CD14-positive monocyte (primary cell): ENCODE measurements around the gene UTP25. TPM values are rescaled to one million over a fixed set of nuclear protein-coding genes. Genes with fewer than 3 reads are reported as not detected.

Experiments used
- DNase-seq, 3 donors: peaks; one replicate each; pipeline ENCODE4 v3.0.0-alpha.2; 2011 to 2022
- H2AFZ ChIP-seq: 2 replicates; pipeline ENCODE4 v1.6.0; 2012; ENCODE audit warnings: mild to moderate bottlenecking, low read depth, low read length, inconsistent platforms; ENCODE audit not compliant: insufficient read depth, poor library complexity, severe bottlenecking
- H3K27ac ChIP-seq, 2 donors: 1 replicate in 1 of 2; 2 replicates in 1 of 2; pipeline ENCODE4 v1.5.1; 2012 to 2013; ENCODE audit warnings: low read length in 2 of 2, control low read depth in 1 of 2, inconsistent platforms in 1 of 2, low read depth in 1 of 2, mild to moderate bottlenecking in 1 of 2
- H3K27me3 ChIP-seq, 2 donors: one replicate each; pipeline versions ENCODE4 v1.6.0 to v1.6.1; 2011 to 2013; ENCODE audit warnings: low read length in 2 of 2; ENCODE audit not compliant: control insufficient read depth in 2 of 2, insufficient read depth in 2 of 2
- H3K36me3 ChIP-seq, 2 donors: replicated peaks in 1 of 2; 1 replicate in 1 of 2; 2 replicates in 1 of 2; pipeline versions ENCODE4 v1.5.1 to v1.6.1; 2012 to 2013; ENCODE audit warnings: low read length in 2 of 2, control low read depth in 1 of 2, inconsistent platforms in 1 of 2, mild to moderate bottlenecking in 1 of 2; ENCODE audit not compliant: insufficient read depth in 2 of 2, control insufficient read depth in 1 of 2
- H3K4me1 ChIP-seq, 2 donors: 1 replicate in 1 of 2; 2 replicates in 1 of 2; pipeline versions ENCODE4 v1.5.1 to v1.6.1; 2012 to 2013; ENCODE audit warnings: low read length in 2 of 2, control low read depth in 1 of 2, inconsistent platforms in 1 of 2, mild to moderate bottlenecking in 1 of 2, moderate library complexity in 1 of 2; ENCODE audit not compliant: insufficient read depth in 2 of 2, control insufficient read depth in 1 of 2
- H3K4me2 ChIP-seq: replicated peaks from 2 replicates; pipeline ENCODE3; 2012; ENCODE audit warnings: low read length, moderate library complexity, mild to moderate bottlenecking; ENCODE audit not compliant: poor library complexity, severe bottlenecking; ENCODE audit errors: extremely low read depth
- H3K4me3 ChIP-seq, 3 experiments: fragments of 200-600 bp in 1 of 3; sonication (generic) in 1 of 3; replicated peaks in 1 of 3; 1 replicate in 2 of 3; 2 replicates in 1 of 3; pipeline ENCODE4 v1.5.1; 2011 to 2013; ENCODE audit warnings: low read length in 3 of 3, mild to moderate bottlenecking in 3 of 3, control low read depth in 2 of 3, low read depth in 2 of 3, inconsistent platforms in 1 of 3, moderate library complexity in 1 of 3
- H3K79me2 ChIP-seq: 2 replicates; pipeline ENCODE4 v1.6.0; 2012; ENCODE audit warnings: mild to moderate bottlenecking, control low read depth, inconsistent platforms, low read length, moderate library complexity; ENCODE audit not compliant: insufficient read depth
- H3K9ac ChIP-seq: 2 replicates; pipeline ENCODE4 v1.6.0; 2017; ENCODE audit warnings: low read length, mild to moderate bottlenecking; ENCODE audit not compliant: insufficient read depth, poor library complexity, severe bottlenecking
- H3K9me3 ChIP-seq, 2 donors: replicated peaks in 1 of 2; 1 replicate in 1 of 2; 2 replicates in 1 of 2; pipeline versions ENCODE4 v1.5.1 to v1.6.1; 2012 to 2013; ENCODE audit warnings: low read length in 2 of 2, control low read depth in 1 of 2; ENCODE audit not compliant: control insufficient read depth in 1 of 2, insufficient read depth in 1 of 2
- H4K20me1 ChIP-seq: 2 replicates; pipeline ENCODE4 v1.6.0; 2012; ENCODE audit warnings: mild to moderate bottlenecking, low read length, control low read depth, moderate library complexity; ENCODE audit not compliant: insufficient read depth
- H3K27ac Mint-ChIP-seq, 7 donors: one replicate each; pipeline ENCODE4 v1.8.0; 2020; ENCODE audit warnings: mild to moderate bottlenecking in 7 of 7, mixed read lengths in 7 of 7, moderate library complexity in 6 of 7, inconsistent platforms in 2 of 7
- H3K27me3 Mint-ChIP-seq, 3 donors: one replicate each; pipeline ENCODE4 v1.8.0; 2021 to 2022; ENCODE audit warnings: low read depth in 3 of 3, mild to moderate bottlenecking in 3 of 3, mixed read lengths in 3 of 3, moderate library complexity in 3 of 3, inconsistent platforms in 1 of 3
- H3K36me3 Mint-ChIP-seq, 2 donors: one replicate each; pipeline ENCODE4 v1.8.0; 2020; ENCODE audit warnings: mixed read lengths in 2 of 2, inconsistent platforms in 1 of 2, mild to moderate bottlenecking in 1 of 2
- H3K4me1 Mint-ChIP-seq: one replicate; pipeline ENCODE4 v1.8.0; 2020; ENCODE audit warnings: mild to moderate bottlenecking, mixed read lengths
- H3K4me3 Mint-ChIP-seq, 2 donors: one replicate each; pipeline ENCODE4 v1.8.0; 2020; ENCODE audit warnings: mild to moderate bottlenecking in 2 of 2, mixed read lengths in 2 of 2, moderate library complexity in 1 of 2
- H3K9me3 Mint-ChIP-seq, 7 donors: one replicate each; pipeline ENCODE4 v1.8.0; 2020 to 2022; ENCODE audit warnings: mixed read lengths in 7 of 7, mild to moderate bottlenecking in 6 of 7, moderate library complexity in 6 of 7, inconsistent platforms in 2 of 7
- WGBS: methylation state at CpG from one replicate; pipeline ENCODE4 v1.1.5; 2013; ENCODE audit warnings: missing lambda C conversion rate; ENCODE audit not compliant: insufficient coverage; 5-methylcytosine and 5-hydroxymethylcytosine counted together
- intact Hi-C, 2 donors: fragments of 100-400 bp; cut with micrococcal nuclease; formaldehyde crosslinking; loops; one replicate each; pipeline versions ENCODE4 v1.15.0 to v1.15.1; 2023
- polyA plus RNA-seq, 3 donors: library from polyadenylated mRNA; depleted of rRNA in 1 of 3; unstranded in 2 of 3; stranded (reverse) in 1 of 3; fragments of 300-500 nt in 2 of 3; fragments of >200 nt in 1 of 3; fragmentation: Illumina TruSeq in 2 of 3; gene quantifications; 1 replicate in 2 of 3; 2 replicates in 1 of 3; pipeline ENCODE4 v1.2.3, GENCODE V29; 2012 to 2021
- TF ChIP-seq, protein P1 (sequence below): fragments of 200-600 bp; IDR thresholded peaks from one replicate; pipeline ENCODE4 v1.8.0; 2022; ENCODE audit warnings: antibody characterized with exemption, mild to moderate bottlenecking

The UTP25 gene
- polyA plus RNA-seq, 3 donors = 0.98 to 1.4 (median 1.1) TPM

DNA sequence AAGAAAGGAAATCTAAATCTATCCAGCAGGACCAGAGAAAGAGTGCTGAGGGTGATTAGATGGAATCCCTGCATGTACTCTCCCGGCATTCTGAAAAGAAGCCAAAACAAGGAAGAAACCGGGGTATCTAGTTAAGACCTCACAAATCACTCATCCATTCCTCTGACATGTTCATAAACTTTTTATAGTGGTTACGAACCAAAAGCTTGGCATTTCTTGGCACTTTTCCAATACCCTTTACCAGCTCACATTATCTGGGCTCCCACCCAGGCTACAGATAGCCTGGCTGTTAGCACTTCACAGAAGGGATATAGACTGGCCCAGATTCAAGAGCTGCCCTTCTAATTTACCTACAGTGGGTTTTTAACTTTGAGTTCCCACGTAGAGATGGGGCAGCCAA is 41.6 kb upstream of the UTP25 start:
- Histone ChIP-seq H4K20me1 (no peaks in the 10 kb centered on the region), H2AFZ (no peak overlapping the region), H3K4me1 (peaks cover 14 to 21% of the 10 kb centered on the region in 2 donors), H3K27me3 (peaks cover 0 to 24% of the 10 kb centered on the region in 2 donors), H3K9me3 (no peaks in the 10 kb centered on the region), H3K4me2 (no peak overlapping the region), H3K4me3 (no peak overlapping the region), H3K79me2 (no peaks in the 10 kb centered on the region), H3K9ac (no peak overlapping the region), H3K27ac (no peak overlapping the region), H3K36me3 (peaks cover 13 to 21% of the 10 kb centered on the region in 2 donors)
- no peak for DNase-seq
- peaks cover 23% of the 10 kb centered on the region for H3K4me1 Mint-ChIP-seq
- intact Hi-C loops = no loop called here
- no peak overlapping the region for H3K27ac Mint-ChIP-seq
- TF ChIP-seq, protein P1, sequence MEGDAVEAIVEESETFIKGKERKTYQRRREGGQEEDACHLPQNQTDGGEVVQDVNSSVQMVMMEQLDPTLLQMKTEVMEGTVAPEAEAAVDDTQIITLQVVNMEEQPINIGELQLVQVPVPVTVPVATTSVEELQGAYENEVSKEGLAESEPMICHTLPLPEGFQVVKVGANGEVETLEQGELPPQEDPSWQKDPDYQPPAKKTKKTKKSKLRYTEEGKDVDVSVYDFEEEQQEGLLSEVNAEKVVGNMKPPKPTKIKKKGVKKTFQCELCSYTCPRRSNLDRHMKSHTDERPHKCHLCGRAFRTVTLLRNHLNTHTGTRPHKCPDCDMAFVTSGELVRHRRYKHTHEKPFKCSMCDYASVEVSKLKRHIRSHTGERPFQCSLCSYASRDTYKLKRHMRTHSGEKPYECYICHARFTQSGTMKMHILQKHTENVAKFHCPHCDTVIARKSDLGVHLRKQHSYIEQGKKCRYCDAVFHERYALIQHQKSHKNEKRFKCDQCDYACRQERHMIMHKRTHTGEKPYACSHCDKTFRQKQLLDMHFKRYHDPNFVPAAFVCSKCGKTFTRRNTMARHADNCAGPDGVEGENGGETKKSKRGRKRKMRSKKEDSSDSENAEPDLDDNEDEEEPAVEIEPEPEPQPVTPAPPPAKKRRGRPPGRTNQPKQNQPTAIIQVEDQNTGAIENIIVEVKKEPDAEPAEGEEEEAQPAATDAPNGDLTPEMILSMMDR = no peak
- peaks cover 15 to 17% of the 10 kb centered on the region in 2 donors for H3K36me3 Mint-ChIP-seq
- no peak overlapping the region for H3K4me3 Mint-ChIP-seq
- peaks cover 0 to 2% (median 0%) of the 10 kb centered on the region in 7 donors for H3K9me3 Mint-ChIP-seq
- H3K27me3 Mint-ChIP-seq = peaks cover 10 to 20% (median 17%) of the 10 kb centered on the region in 3 donors
- 50% methylated on average over 2 of the region's 4 CpGs for WGBS

GRCh38 chr1:209787551-209787950 is 40.2 kb upstream of the UTP25 start:
- no peak overlapping the region for H3K4me3 ChIP-seq
- no peak overlapping the region for H2AFZ ChIP-seq
- Mint-ChIP-seq H3K27me3 (peaks cover 17 to 27% (median 19%) of the 10 kb centered on the region in 3 donors), H3K4me1 (peaks cover 23% of the 10 kb centered on the region), H3K4me3 (no peak overlapping the region), H3K9me3 (peaks cover 0 to 2% (median 0%) of the 10 kb centered on the region in 7 donors), H3K27ac (no peak overlapping the region), H3K36me3 (peaks cover 4 to 5% of the 10 kb centered on the region in 2 donors)
- no peak overlapping the region for H3K9ac ChIP-seq
- DNase-seq = no peak
- H3K4me2 ChIP-seq = no peak overlapping the region
- no peaks in the 10 kb centered on the region for H3K9me3 ChIP-seq
- TF ChIP-seq, protein P1 = no peak
- H3K27me3 ChIP-seq = peaks cover 0 to 37% of the 10 kb centered on the region in 2 donors
- no peak overlapping the region for H3K27ac ChIP-seq
- peaks cover 14 to 21% of the 10 kb centered on the region in 2 donors for H3K4me1 ChIP-seq
- no peaks in the 10 kb centered on the region for H4K20me1 ChIP-seq
- intact Hi-C loops = no loop called here
- peaks cover 2 to 6% of the 10 kb centered on the region in 2 donors for H3K36me3 ChIP-seq
- no CpG with 5 or more reads among the region's 2 CpGs for WGBS
- H3K79me2 ChIP-seq = no peaks in the 10 kb centered on the region
